Tibial artery (tissue), 4 donors: Measurements from ENCODE around the gene CDCA4.

Experiments
- DNase-seq, 2 donors: peaks; one replicate each; pipeline ENCODE4 v3.0.0-alpha.2; 2019
- H3K27ac ChIP-seq, 2 donors: fragments of 200-600 bp; sonication (generic) in 1 of 2; 1 replicate in 1 of 2; 2 replicates in 1 of 2; pipeline ENCODE4 v1.5.1; 2018 to 2019; ENCODE audit warnings: mild to moderate bottlenecking in 1 of 2
- H3K27me3 ChIP-seq, 2 donors: fragments of 200-600 bp; sonication (generic) in 1 of 2; one replicate each; pipeline versions ENCODE4 v1.5.1 to v1.6.0; 2016 to 2019
- H3K36me3 ChIP-seq, 3 donors: fragments of 200-600 bp; sonication (generic) in 2 of 3; one replicate each; pipeline ENCODE4 v1.5.1; 2016 to 2019; ENCODE audit warnings: mild to moderate bottlenecking in 2 of 3
- H3K4me1 ChIP-seq, 4 donors: fragments of 200-600 bp; sonication (generic) in 2 of 4; 1 replicate in 3 of 4; 2 replicates in 1 of 4; pipeline ENCODE4 v1.5.1; 2016 to 2019
- H3K4me3 ChIP-seq, 2 donors: fragments of 200-600 bp; sonication (generic) in 1 of 2; 1 replicate in 1 of 2; 2 replicates in 1 of 2; pipeline ENCODE4 v1.5.1; 2018 to 2019; ENCODE audit warnings: mild to moderate bottlenecking in 2 of 2
- H3K9me3 ChIP-seq, 3 donors: fragments of 200-600 bp; sonication (generic) in 1 of 3; one replicate each; pipeline ENCODE4 v1.5.1; 2016 to 2019
- intact Hi-C: fragments of 100-400 bp; cut with DNase I; formaldehyde crosslinking; loops from one replicate; pipeline ENCODE4 v1.15.0; 2023; ENCODE audit warnings: low total_unique reads
- TF ChIP-seq, protein P1 (sequence below), 2 experiments: fragments of 200-600 bp in 1 of 2; fragments of 450-650 bp in 1 of 2; IDR thresholded peaks; one replicate each; pipeline ENCODE4 v1.5.1; 2017 to 2019; ENCODE audit warnings: antibody characterized with exemption in 2 of 2, mild to moderate bottlenecking in 1 of 2, moderate library complexity in 1 of 2

Gene CDCA4

DNA sequence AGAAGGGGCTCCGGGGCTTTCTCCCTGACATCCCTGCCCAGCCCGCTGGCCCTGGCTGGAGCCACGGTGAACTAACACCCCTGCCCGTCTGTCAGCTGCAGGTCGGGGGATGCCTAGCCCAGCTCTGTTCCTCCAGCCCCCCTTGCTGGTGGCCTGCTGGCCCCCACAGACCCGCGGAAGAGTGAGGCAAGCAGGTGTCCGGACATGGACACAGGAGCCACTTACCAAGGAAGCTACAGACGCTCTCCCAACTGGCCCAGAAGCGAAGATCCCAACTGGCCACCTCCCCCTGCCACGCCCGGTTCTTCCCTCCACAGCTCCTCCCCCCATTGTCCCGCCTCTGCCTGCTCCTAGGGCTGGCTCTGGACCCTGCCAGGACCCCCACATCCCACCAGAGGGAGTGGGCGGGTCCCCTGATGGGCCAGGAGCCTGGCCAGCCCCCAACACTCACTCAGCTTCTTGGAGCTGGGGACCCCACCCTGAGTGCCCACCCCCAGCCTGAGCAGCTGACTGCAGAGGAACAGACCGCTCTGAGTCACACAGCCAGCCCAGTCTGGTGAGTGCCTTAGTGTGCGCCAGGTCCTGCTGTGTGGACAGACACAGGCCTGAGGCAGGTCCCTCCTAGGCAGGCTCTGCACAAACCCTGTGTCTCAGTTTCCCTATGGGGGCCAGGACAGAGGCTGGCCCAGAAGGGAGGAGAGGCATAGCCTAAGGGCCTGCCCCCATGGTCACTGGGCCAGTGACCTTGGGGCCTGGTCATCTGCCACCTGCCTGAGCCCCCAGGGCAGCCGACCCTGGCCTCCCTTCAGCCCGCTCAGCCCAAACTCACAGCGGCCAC, 50.4 kb downstream of the CDCA4 start:
- H3K27ac ChIP-seq, result peak overlapping the region; percentile 93 to 97

DNA sequence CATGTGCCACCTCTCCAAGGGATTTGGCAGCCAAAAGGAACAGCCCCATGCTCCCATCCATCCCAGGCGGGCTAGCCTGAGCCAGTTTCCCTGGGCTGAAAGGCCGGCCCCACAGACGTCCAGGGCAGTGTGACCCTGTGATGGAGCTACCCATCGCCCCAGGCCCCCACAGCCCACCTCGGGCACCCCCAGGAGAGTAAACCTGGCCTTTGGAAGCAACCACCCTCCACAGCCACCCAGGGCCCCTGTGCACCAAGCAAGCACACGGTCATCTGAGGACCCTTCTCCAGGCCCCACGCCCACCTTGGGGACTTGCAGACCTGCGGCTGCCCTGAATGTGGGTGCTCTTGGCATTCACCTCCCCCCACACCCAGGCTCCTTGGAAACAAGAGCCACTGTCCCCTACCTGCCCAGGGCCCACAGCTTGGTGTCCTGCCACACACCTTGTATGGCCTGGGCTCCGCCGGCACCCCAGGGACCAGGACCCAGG, 51.1 kb downstream of the CDCA4 start:
- Histone ChIP-seq H3K36me3 (no peaks in the 10 kb centered on the region), H3K27ac (peak overlapping the region; percentile 93 to 97), H3K4me3 (peak overlapping the region; percentile 45 to 51), H3K9me3 (no peaks in the 10 kb centered on the region), H3K4me1 (peaks cover 7 to 85% (median 77%) of the 10 kb centered on the region in 4 donors), H3K27me3 (no peaks in the 10 kb centered on the region)
- no peak for DNase-seq
- TF ChIP-seq, protein P1, sequence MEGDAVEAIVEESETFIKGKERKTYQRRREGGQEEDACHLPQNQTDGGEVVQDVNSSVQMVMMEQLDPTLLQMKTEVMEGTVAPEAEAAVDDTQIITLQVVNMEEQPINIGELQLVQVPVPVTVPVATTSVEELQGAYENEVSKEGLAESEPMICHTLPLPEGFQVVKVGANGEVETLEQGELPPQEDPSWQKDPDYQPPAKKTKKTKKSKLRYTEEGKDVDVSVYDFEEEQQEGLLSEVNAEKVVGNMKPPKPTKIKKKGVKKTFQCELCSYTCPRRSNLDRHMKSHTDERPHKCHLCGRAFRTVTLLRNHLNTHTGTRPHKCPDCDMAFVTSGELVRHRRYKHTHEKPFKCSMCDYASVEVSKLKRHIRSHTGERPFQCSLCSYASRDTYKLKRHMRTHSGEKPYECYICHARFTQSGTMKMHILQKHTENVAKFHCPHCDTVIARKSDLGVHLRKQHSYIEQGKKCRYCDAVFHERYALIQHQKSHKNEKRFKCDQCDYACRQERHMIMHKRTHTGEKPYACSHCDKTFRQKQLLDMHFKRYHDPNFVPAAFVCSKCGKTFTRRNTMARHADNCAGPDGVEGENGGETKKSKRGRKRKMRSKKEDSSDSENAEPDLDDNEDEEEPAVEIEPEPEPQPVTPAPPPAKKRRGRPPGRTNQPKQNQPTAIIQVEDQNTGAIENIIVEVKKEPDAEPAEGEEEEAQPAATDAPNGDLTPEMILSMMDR (IDR thresholded peaks at IDR 0.05), result no peak
- intact Hi-C loops, result loop anchor here (10.0 kb wide), 1 partner anchor 105 kb away; the partner anchor contains the start of gene CEP170B

More for the DNA sequence above, 50.4 kb downstream of the CDCA4 start:
- Histone ChIP-seq H3K36me3 (no peaks in the 10 kb centered on the region), H3K4me1 (peaks cover 7 to 91% (median 84%) of the 10 kb centered on the region in 4 donors), H3K4me3 (peak overlapping the region; percentile 45 to 51), H3K27me3 (no peaks in the 10 kb centered on the region), H3K9me3 (no peaks in the 10 kb centered on the region)
- intact Hi-C loops, result loop anchor here (10.0 kb wide), 1 partner anchor 106 kb away; the partner anchor contains the start of gene CEP170B
- DNase-seq, result peak; percentile 91 to 94
- TF ChIP-seq, protein P1 (IDR thresholded peaks at IDR 0.05), result no peak

DNA sequence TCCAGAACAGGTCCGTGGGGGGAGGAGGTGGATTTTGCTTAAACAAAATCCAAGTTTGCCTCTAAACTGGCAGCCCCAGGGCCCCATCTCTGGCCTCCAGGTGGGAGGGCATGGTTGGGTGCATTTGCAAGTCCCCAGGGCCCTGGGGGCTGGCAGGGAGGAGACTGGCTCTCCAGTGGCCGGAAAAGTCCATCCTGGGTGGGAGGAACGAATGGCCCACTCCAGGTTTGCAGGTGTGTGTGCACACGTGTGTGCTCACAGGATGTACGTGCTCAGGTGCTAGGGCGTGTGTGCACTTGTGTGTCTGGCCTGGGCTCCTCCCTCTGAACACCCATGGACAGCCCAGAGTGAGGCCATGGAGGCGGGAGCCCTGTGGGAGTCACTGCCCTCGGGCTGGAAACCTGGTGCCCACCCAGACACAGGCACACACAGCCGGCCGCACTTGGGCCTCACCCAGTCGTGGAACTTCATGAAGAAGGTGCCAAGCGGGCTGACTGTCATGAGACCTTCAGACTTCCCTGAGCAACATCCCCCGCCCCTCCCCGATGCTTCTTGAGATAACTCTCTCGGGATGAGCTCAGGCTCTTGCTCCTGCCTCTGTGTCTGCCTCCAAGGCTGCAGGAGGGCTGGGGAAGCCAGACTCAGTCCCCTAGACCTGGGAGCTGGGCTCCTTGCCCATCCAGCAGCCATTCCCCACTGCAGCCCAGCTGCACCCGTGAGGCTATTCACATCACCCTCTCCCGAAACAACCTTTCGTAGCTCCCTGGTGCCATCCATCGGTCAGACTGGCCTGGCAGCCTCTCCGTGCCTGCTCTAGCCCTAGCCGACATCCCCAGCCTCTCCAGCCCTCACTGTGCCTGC, 52.1 kb downstream of the CDCA4 start:
- H3K27me3 ChIP-seq, result no peaks in the 10 kb centered on the region
- intact Hi-C loops, result no loop called here
- no peaks in the 10 kb centered on the region for H3K9me3 ChIP-seq
- H3K4me3 ChIP-seq, result peak overlapping the region; percentile 45 to 51
- peak overlapping the region; percentile 93 to 97 for H3K27ac ChIP-seq
- TF ChIP-seq, protein P1 (IDR thresholded peaks at IDR 0.05), result peak; percentile 28 to 41
- H3K4me1 ChIP-seq, result peaks cover 4 to 75% (median 67%) of the 10 kb centered on the region in 4 donors
- DNase-seq, result peak; percentile 68 to 81
- no peaks in the 10 kb centered on the region for H3K36me3 ChIP-seq

DNA sequence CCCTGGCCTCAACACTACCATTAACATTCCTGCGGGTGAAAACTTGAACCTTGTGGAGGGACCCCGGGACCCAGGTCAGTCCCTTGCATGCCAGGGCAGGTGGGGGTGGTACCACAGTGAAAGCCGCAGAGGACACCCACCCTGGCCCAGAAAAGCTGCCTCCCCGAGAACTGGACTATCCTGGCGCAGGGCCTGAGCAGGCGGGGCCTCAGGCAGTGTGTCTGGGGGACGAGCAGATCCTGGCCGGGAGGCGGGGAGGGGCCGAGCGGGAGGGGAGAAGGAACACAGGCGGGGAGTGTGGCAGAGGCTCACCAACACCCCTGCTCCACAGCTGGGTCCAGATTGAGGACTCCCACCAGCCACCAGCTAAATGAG, 52.7 kb downstream of the CDCA4 start:
- no peaks in the 10 kb centered on the region for H3K36me3 ChIP-seq
- H3K27me3 ChIP-seq, result no peaks in the 10 kb centered on the region
- H3K9me3 ChIP-seq, result no peaks in the 10 kb centered on the region
- peak overlapping the region; percentile 93 to 97 for H3K27ac ChIP-seq
- TF ChIP-seq, protein P1 (IDR thresholded peaks at IDR 0.05), result no peak
- intact Hi-C loops, result no loop called here
- DNase-seq, result peak; percentile 88 to 96
- H3K4me1 ChIP-seq, result peaks cover 0 to 68% (median 61%) of the 10 kb centered on the region in 4 donors
- peak overlapping the region; percentile 45 to 51 for H3K4me3 ChIP-seq

DNA sequence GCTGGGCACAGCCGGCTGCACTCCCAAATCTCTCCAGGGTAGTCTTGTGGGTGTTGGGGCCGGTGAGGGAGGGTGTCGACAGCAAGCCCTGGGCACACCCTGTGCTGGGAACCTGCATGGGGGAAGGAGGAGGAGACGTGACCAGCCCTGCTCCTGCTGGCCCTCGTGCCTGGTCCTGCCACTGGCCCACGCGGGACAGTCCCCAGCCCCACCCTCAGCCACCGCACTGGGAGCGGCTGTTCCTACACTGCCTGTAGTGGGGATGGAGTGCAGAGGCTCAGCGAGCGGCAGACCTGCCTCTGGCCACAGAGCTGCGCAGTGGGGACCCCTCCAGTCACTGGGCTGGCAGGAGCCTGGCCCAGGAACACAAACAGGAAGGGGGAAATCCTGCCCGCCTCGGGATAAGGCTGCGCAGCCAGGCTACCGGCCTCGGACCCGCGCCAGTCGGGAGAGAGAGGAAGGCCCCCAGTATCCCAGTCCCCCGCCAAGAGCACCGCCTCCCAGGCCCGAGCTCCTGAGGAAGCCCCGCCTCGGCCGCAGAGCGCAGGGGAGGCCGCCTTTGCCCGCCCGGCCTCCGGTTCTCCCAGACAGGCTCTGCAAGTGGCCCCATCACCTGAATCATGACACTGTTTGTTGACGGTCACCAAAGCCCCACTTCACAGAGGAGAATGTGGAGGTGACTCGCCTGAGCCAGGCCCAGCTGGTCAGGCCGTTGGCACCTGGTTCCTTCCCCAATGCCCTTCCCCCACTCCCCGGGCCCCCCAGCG, 53.3 kb downstream of the CDCA4 start:
- Histone ChIP-seq H3K9me3 (no peaks in the 10 kb centered on the region), H3K36me3 (no peaks in the 10 kb centered on the region), H3K27me3 (no peaks in the 10 kb centered on the region), H3K4me3 (peak overlapping the region; percentile 45 to 51), H3K4me1 (peaks cover 0 to 63% (median 55%) of the 10 kb centered on the region in 4 donors), H3K27ac (peak overlapping the region; percentile 93 to 97)
- TF ChIP-seq, protein P1 (IDR thresholded peaks at IDR 0.05), result no peak
- intact Hi-C loops, result no loop called here
- peak; percentile 71 to 94 for DNase-seq
